ENCODE results near the gene FXYD2. TPM values are rescaled to one million over a fixed set of nuclear protein-coding genes. Genes with fewer than 3 reads are reported as not detected.

Gene FXYD2
- total RNA-seq, 3 donors from 2014 or later (not counting 1 experiment from before 2014, with no cell fraction given) = 0.75 to 0.78 TPM; not detected in 1

DNA sequence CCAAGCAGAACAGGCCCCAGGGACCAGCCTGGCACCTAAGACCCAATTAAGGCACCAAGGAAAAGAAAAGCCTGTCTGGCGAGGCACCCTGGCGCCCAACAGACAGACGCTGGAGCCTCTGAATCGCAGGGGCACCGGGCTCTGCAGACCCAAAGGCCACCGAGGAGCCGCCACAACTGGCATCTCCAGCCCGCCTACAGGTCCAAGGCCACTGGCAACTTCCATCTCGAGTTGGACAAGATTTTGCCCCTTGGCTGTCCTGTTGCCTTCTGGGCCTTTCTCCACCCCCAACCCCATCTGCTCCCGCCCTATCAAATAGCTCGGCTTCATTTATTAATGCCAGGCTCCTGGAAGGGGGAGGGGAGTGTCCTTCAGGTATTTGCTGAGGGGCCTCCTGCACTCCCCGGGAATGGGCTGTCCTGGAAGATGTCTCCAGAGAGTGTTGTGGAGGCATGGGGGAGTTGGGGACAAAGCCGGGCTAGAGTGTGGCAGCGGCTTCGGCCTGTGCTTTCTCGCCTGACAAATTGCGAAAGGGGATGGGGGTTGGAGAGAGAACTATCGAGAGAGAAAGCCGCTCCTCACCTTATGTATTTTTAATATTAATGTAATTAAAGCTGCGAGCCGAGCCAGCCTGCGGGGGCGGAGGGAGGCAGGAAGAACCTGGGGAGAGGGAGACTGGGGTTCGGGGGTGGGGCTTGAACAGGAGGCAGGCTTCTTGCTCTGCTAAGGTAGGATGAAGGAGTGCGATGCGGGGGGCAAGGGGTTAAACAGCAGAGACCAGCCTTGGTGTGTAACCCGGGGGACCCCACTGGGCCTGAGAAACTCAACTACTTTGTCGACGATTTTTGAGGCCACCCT lies 29.5 kb downstream of the FXYD2 start:
- intact Hi-C loops (cut with micrococcal nuclease) = no loop called here
- no peak for DNase-seq
- no peaks in the 10 kb centered on the region for H3K36me3 Mint-ChIP-seq
- H3K27me3 Mint-ChIP-seq (ENCODE audit: low read depth in 2 of 2) = peaks cover 53 to 73% of the 10 kb centered on the region in 2 donors
- H3K4me1 Mint-ChIP-seq = peaks cover 0 to 5% of the 10 kb centered on the region in 2 donors
- Histone ChIP-seq H3K9me3 (ENCODE audit: control insufficient read depth, insufficient read depth, low read length) (no peaks in the 10 kb centered on the region), H3K36me3 (ENCODE audit: control insufficient read depth, insufficient read depth, low read length) (no peaks in the 10 kb centered on the region), H3K27me3 (ENCODE audit: control insufficient read depth, insufficient read depth, low read length) (peaks cover 27% of the 10 kb centered on the region), H3K27ac (ENCODE audit: low read length) (no peak overlapping the region), H3K4me1 (ENCODE audit: control insufficient read depth, insufficient read depth, low read length) (peaks cover 19% of the 10 kb centered on the region), H3K4me3 (ENCODE audit: low read length) (no peak overlapping the region)
- no peaks in the 10 kb centered on the region for H3K9me3 Mint-ChIP-seq
- no peak for ATAC-seq
- TF ChIP-seq, protein P1, sequence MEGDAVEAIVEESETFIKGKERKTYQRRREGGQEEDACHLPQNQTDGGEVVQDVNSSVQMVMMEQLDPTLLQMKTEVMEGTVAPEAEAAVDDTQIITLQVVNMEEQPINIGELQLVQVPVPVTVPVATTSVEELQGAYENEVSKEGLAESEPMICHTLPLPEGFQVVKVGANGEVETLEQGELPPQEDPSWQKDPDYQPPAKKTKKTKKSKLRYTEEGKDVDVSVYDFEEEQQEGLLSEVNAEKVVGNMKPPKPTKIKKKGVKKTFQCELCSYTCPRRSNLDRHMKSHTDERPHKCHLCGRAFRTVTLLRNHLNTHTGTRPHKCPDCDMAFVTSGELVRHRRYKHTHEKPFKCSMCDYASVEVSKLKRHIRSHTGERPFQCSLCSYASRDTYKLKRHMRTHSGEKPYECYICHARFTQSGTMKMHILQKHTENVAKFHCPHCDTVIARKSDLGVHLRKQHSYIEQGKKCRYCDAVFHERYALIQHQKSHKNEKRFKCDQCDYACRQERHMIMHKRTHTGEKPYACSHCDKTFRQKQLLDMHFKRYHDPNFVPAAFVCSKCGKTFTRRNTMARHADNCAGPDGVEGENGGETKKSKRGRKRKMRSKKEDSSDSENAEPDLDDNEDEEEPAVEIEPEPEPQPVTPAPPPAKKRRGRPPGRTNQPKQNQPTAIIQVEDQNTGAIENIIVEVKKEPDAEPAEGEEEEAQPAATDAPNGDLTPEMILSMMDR (IDR thresholded peaks at IDR 0.05) = no peak
- WGBS (ENCODE audit: insufficient coverage) = 47% methylated on average over 26 of the region's 29 CpGs
- H3K27ac Mint-ChIP-seq = no peak overlapping the region
- no peak overlapping the region for H3K4me3 Mint-ChIP-seq

DNA sequence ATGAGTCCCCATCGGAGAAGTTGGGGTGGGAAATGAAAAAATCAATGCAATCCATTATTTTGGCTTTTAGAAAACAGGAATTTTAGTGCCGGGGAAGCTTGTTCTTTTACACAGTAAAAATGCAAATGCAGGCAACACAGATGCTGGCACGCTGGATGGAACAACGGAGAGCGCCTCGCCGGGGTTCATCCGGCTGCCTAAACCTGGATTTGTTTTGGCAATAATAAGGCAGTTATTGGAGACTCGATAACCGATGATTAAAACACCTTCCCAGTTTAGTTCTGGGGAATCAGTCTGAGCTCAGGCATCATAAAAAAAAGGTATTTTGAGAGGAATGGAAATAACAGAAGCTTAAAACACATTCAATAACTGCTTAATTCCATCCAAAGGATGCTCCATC lies 30.4 kb downstream of the FXYD2 start:
- ATAC-seq (no peak), DNase-seq (no peak)
- Mint-ChIP-seq H3K27ac (no peak overlapping the region), H3K36me3 (no peaks in the 10 kb centered on the region), H3K9me3 (no peaks in the 10 kb centered on the region), H3K4me3 (no peak overlapping the region), H3K27me3 (ENCODE audit: low read depth in 2 of 2) (peaks cover 48 to 69% of the 10 kb centered on the region in 2 donors), H3K4me1 (peaks cover 0 to 5% of the 10 kb centered on the region in 2 donors)
- Histone ChIP-seq H3K36me3 (ENCODE audit: control insufficient read depth, insufficient read depth, low read length) (no peaks in the 10 kb centered on the region), H3K27me3 (ENCODE audit: control insufficient read depth, insufficient read depth, low read length) (peaks cover 27% of the 10 kb centered on the region), H3K4me3 (ENCODE audit: low read length) (no peak overlapping the region), H3K4me1 (ENCODE audit: control insufficient read depth, insufficient read depth, low read length) (peaks cover 19% of the 10 kb centered on the region), H3K9me3 (ENCODE audit: control insufficient read depth, insufficient read depth, low read length) (no peaks in the 10 kb centered on the region), H3K27ac (ENCODE audit: low read length) (no peak overlapping the region)
- TF ChIP-seq, protein P1 (IDR thresholded peaks at IDR 0.05) = no peak
- WGBS (ENCODE audit: insufficient coverage) = 93% methylated on average over 10 of the region's 10 CpGs
- intact Hi-C loops (cut with micrococcal nuclease) = no loop called here

DNA sequence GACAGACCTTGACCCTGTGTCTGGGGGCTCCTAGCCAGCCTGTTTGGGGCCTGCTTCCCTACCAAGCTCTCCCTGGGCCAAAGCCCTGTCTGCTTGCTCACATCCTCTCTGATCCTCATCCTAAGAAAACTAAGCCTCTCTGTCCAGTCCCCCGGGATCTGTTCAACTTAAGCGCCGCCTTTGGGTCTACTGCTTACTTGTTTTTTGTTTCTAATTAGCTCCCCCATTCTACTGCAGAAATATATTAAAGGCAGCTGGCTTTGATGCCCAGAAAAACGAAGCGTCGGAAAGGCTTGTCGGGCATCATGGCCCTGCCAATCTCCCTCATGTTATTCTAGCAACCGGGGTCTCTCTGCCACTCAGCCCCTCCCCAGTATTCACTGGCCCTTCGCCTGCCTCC lies 31.0 kb downstream of the FXYD2 start:
- TF ChIP-seq, protein P1 (IDR thresholded peaks at IDR 0.05) = no peak
- Histone ChIP-seq H3K4me1 (ENCODE audit: control insufficient read depth, insufficient read depth, low read length) (peaks cover 19% of the 10 kb centered on the region), H3K9me3 (ENCODE audit: control insufficient read depth, insufficient read depth, low read length) (no peaks in the 10 kb centered on the region), H3K4me3 (ENCODE audit: low read length) (no peak overlapping the region), H3K27ac (ENCODE audit: low read length) (no peak overlapping the region), H3K27me3 (ENCODE audit: control insufficient read depth, insufficient read depth, low read length) (peaks cover 27% of the 10 kb centered on the region), H3K36me3 (ENCODE audit: control insufficient read depth, insufficient read depth, low read length) (no peaks in the 10 kb centered on the region)
- Mint-ChIP-seq H3K4me1 (peaks cover 0 to 5% of the 10 kb centered on the region in 2 donors), H3K27ac (no peak overlapping the region), H3K4me3 (no peak overlapping the region), H3K36me3 (no peaks in the 10 kb centered on the region), H3K9me3 (no peaks in the 10 kb centered on the region), H3K27me3 (ENCODE audit: low read depth in 2 of 2) (peaks cover 42 to 67% of the 10 kb centered on the region in 2 donors)
- intact Hi-C loops (cut with micrococcal nuclease) = no loop called here
- WGBS (ENCODE audit: insufficient coverage) = 92% methylated on average over 9 of the region's 9 CpGs
- no peak for DNase-seq
- no peak for ATAC-seq

All from natural killer cell (primary cell).